ENCODE measurements around the gene CCR4.

GRCh38 chr3:32919920-32920319 is 31.5 kb upstream of the CCR4 start:
- TF ChIP-seq CHD2 (IDR thresholded peaks at IDR 0.05; ENCODE audit: low read length, partially characterized antibody) (no peak), CTCF (IDR thresholded peaks at IDR 0.05) (no peak), POLR2A (IDR thresholded peaks at IDR 0.05; ENCODE audit: low read length) (no peak), RCOR1 (IDR thresholded peaks at IDR 0.05; ENCODE audit: low read depth, low read length) (no peak), MAX (IDR thresholded peaks at IDR 0.05) (no peak)
